PC-9 (cell line): ENCODE measurements around the gene HPS1. TPM values are rescaled to one million over a fixed set of nuclear protein-coding genes. Genes with fewer than 3 reads are reported as not detected.

Experiments
- BruUV-seq: library from RNA; stranded (reverse); fragments of 400-500 nt; replicated peaks from 2 replicates; lab custom pipeline; 2021; lab: Mats Ljungman, UMichigan
- CTCF ChIA-PET: fragments of 300-600 bp; sonication (Branson Sonifier 250); formaldehyde crosslinking; loops from one replicate; lab custom pipeline; 2022; ENCODE audit warnings: antibody characterized with exemption; lab: Charles Lee
- POLR2A ChIA-PET: fragments of 300-600 bp; sonication (Branson Sonifier 250); formaldehyde crosslinking; loops from one replicate; lab custom pipeline; 2022; ENCODE audit warnings: antibody characterized with exemption; ENCODE audit not compliant: unreplicated experiment; lab: Charles Lee
- DNase-seq, 2 experiments: peaks; one replicate each; pipeline versions ENCODE4 v3.0.0 to v3.0.0-alpha.2; 2015 to 2022; ENCODE audit warnings: mixed read lengths in 1 of 2
- H2AFZ ChIP-seq: fragments of 200-600 bp; sonication (generic); 2 replicates; pipeline ENCODE4 v1.8.1; 2017; ENCODE audit warnings: antibody characterized with exemption
- H3F3A ChIP-seq: fragments of 200-600 bp; sonication (generic); 2 replicates; pipeline ENCODE4 v1.8.1; 2017; ENCODE audit warnings: antibody characterized with exemption, mild to moderate bottlenecking, low read depth; ENCODE audit not compliant: insufficient read depth
- H3K27ac ChIP-seq: fragments of 200-600 bp; sonication (generic); 2 replicates; pipeline ENCODE4 v1.6.1; 2016; ENCODE audit warnings: mixed run types
- H3K27me3 ChIP-seq: fragments of 200-600 bp; sonication (generic); 2 replicates; pipeline ENCODE4 v1.6.1; 2016; ENCODE audit warnings: low read depth, mixed run types; ENCODE audit not compliant: insufficient read depth
- H3K36me3 ChIP-seq: fragments of 200-600 bp; sonication (generic); 2 replicates; pipeline ENCODE4 v1.6.1; 2016; ENCODE audit warnings: low read depth, mixed run types
- H3K4me1 ChIP-seq: fragments of 200-600 bp; sonication (generic); replicated peaks from 2 replicates; pipeline ENCODE4 v1.6.1; 2016; ENCODE audit warnings: mixed run types; ENCODE audit not compliant: insufficient read depth
- H3K4me2 ChIP-seq: fragments of 200-600 bp; sonication (generic); 2 replicates; pipeline ENCODE4 v1.6.1; 2017; ENCODE audit warnings: mixed run types
- H3K4me3 ChIP-seq: fragments of 200-600 bp; sonication (generic); 2 replicates; pipeline ENCODE4 v1.6.1; 2016; ENCODE audit warnings: mixed run types
- H3K79me2 ChIP-seq: fragments of 200-600 bp; sonication (generic); 2 replicates; pipeline ENCODE4 v1.6.1; 2017; ENCODE audit warnings: low read depth, mixed run types
- H3K9me2 ChIP-seq: fragments of 200-600 bp; sonication (generic); 2 replicates; pipeline ENCODE4 v1.8.1; 2017; ENCODE audit warnings: mild to moderate bottlenecking; ENCODE audit not compliant: insufficient read depth
- H3K9me3 ChIP-seq: fragments of 200-600 bp; sonication (generic); 2 replicates; pipeline ENCODE4 v1.8.1; 2016; ENCODE audit warnings: low read depth; ENCODE audit not compliant: insufficient read depth
- H4K20me1 ChIP-seq: fragments of 200-600 bp; sonication (generic); 2 replicates; pipeline ENCODE4 v1.8.1; 2017; ENCODE audit not compliant: insufficient read depth
- CTCF ChIP-seq: fragments of 200-600 bp; sonication (generic); conservative IDR thresholded peaks from 2 replicates; pipeline ENCODE4 v1.6.1; 2017; ENCODE audit warnings: mixed run types, antibody characterized with exemption, mild to moderate bottlenecking, moderate library complexity
- EZH2 ChIP-seq: fragments of 200-600 bp; sonication (generic); IDR thresholded peaks from 2 replicates; pipeline ENCODE4 v1.8.0; 2017; ENCODE audit warnings: antibody characterized with exemption, low read depth
- intact Hi-C: fragments of 100-400 bp; cut with micrococcal nuclease; formaldehyde crosslinking; loops from one replicate; pipeline ENCODE4 v1.10.0; 2022; ENCODE audit not compliant: unreplicated experiment
- total RNA-seq: library from RNA; stranded (reverse); gene quantifications from 2 replicates; pipeline ENCODE4 v1.2.3, GENCODE V29; 2021

The HPS1 gene
- total RNA-seq, 1 experiment from 2014 or later = 43.2 TPM

- H3K9me2 ChIP-seq = no peaks in the 10 kb centered on the region
- intact Hi-C loops = loop anchor here (10.0 kb wide), 1 partner anchor 551 kb away; no protein-coding TSS in a partner anchor
- ChIA-PET CTCF (no interaction called here), POLR2A (no interaction called here)
- TF ChIP-seq EZH2 = no peak
- TF ChIP-seq CTCF = no peak
- H3K4me2 ChIP-seq = no peak overlapping the region
- no peaks in the 10 kb centered on the region for H3K27me3 ChIP-seq
- peaks cover 6% of the 10 kb centered on the region for H3K4me1 ChIP-seq
- no TSS peak for BruUV-seq
- H3F3A ChIP-seq = no peaks in the 10 kb centered on the region
- H3K4me3 ChIP-seq = no peak overlapping the region
- no peaks in the 10 kb centered on the region for H4K20me1 ChIP-seq
- H2AFZ ChIP-seq = no peak overlapping the region
- H3K36me3 ChIP-seq = no peaks in the 10 kb centered on the region
- no peak for DNase-seq
- no peaks in the 10 kb centered on the region for H3K9me3 ChIP-seq
- H3K27ac ChIP-seq = no peak overlapping the region
- H3K79me2 ChIP-seq = no peaks in the 10 kb centered on the region
These were observed 19.1 kb upstream of the HPS1 start for GRCh38 chr10:98465866-98466265.

DNA sequence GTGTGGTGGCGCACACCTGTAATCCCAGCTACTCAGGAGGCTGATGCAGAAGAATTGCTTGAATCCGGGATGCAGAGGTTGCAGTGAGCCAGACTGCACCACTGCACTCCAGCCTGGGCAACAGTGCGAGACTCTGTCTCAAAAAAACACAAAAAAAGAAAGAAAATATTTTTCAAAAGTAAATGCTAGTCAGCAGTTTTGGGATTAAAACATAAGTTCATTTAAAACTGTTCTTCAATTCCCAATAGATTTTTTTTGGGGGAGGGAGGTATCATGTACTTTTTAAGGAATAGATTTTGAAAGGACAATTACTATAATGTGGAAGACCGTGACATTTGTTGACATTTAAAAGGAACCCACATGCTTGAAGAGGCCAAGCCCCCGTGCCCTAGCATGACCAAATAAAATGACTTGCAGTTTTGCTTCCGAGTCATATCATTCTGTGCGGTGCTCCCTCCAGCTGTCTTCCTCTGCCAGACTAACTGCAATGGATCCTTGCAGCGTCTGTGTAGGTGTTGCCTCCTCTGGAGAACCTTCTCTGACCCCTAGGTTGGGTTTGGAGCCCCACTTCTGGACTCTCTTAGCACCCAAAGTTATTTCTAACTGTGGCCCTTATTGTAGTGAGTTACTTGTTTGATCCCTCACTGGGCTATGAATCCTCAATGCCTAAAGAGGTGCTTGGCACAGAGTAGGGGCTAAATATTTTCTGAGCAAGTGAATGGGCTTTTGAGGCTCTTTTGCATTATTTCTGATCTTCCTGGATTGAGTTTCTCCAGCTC, 17.4 kb upstream of the HPS1 start:
- H3K4me2 ChIP-seq = no peak overlapping the region
- H3K27ac ChIP-seq = no peak overlapping the region
- no peak overlapping the region for H2AFZ ChIP-seq
- CTCF ChIA-PET = no interaction called here
- no peaks in the 10 kb centered on the region for H3K27me3 ChIP-seq
- H4K20me1 ChIP-seq = no peaks in the 10 kb centered on the region
- H3K79me2 ChIP-seq = no peaks in the 10 kb centered on the region
- peaks cover 12% of the 10 kb centered on the region for H3K4me1 ChIP-seq
- no peaks in the 10 kb centered on the region for H3F3A ChIP-seq
- intact Hi-C loops = loop anchor here (10.0 kb wide), 1 partner anchor 549 kb away; no protein-coding TSS in a partner anchor
- no peak for TF ChIP-seq CTCF
- no peak for TF ChIP-seq EZH2
- no peaks in the 10 kb centered on the region for H3K36me3 ChIP-seq
- H3K4me3 ChIP-seq = no peak overlapping the region
- BruUV-seq = no TSS peak
- POLR2A ChIA-PET = no interaction called here
- DNase-seq = no peak
- no peaks in the 10 kb centered on the region for H3K9me2 ChIP-seq
- H3K9me3 ChIP-seq = no peaks in the 10 kb centered on the region

GRCh38 chr10:98463016-98463415, 16.3 kb upstream of the HPS1 start:
- H3K36me3 ChIP-seq = no peaks in the 10 kb centered on the region
- H2AFZ ChIP-seq = no peak overlapping the region
- intact Hi-C loops = loop anchor here (10.0 kb wide), 1 partner anchor 548 kb away; no protein-coding TSS in a partner anchor
- TF ChIP-seq CTCF = no peak
- no peak for TF ChIP-seq EZH2
- no peaks in the 10 kb centered on the region for H4K20me1 ChIP-seq
- H3K9me2 ChIP-seq = no peaks in the 10 kb centered on the region
- no peaks in the 10 kb centered on the region for H3K79me2 ChIP-seq
- H3K4me1 ChIP-seq = peaks cover 12% of the 10 kb centered on the region
- POLR2A ChIA-PET = no interaction called here
- H3F3A ChIP-seq = no peaks in the 10 kb centered on the region
- CTCF ChIA-PET = no interaction called here
- H3K4me2 ChIP-seq = no peak overlapping the region
- no peaks in the 10 kb centered on the region for H3K9me3 ChIP-seq
- no peak for DNase-seq
- no peaks in the 10 kb centered on the region for H3K27me3 ChIP-seq
- H3K27ac ChIP-seq = no peak overlapping the region
- no TSS peak for BruUV-seq
- H3K4me3 ChIP-seq = no peak overlapping the region
